Suprapubic skin (tissue), 4 donors: ENCODE results near the gene CCSER1.

Experiments used
- POLR2A ChIP-seq, 2 donors: fragments of 450-650 bp; IDR thresholded peaks; one replicate each; pipeline ENCODE4 v1.6.1; 2017; ENCODE audit warnings: antibody characterized with exemption in 2 of 2, mild to moderate bottlenecking in 2 of 2, moderate library complexity in 2 of 2
- POLR2AphosphoS5 ChIP-seq, 3 donors: sonication (generic); formaldehyde crosslinking; IDR thresholded peaks; one replicate each; pipeline ENCODE4 v1.6.1; 2017; ENCODE audit warnings: antibody characterized with exemption in 3 of 3
- TF ChIP-seq, protein P1 (sequence below), 2 donors: fragments of 200-600 bp in 1 of 2; fragments of 450-650 bp in 1 of 2; sonication (generic) in 1 of 2; IDR thresholded peaks; one replicate each; pipeline ENCODE4 v1.5.1; 2016 to 2019; ENCODE audit warnings: antibody characterized with exemption in 2 of 2, mild to moderate bottlenecking in 1 of 2, moderate library complexity in 1 of 2

DNA sequence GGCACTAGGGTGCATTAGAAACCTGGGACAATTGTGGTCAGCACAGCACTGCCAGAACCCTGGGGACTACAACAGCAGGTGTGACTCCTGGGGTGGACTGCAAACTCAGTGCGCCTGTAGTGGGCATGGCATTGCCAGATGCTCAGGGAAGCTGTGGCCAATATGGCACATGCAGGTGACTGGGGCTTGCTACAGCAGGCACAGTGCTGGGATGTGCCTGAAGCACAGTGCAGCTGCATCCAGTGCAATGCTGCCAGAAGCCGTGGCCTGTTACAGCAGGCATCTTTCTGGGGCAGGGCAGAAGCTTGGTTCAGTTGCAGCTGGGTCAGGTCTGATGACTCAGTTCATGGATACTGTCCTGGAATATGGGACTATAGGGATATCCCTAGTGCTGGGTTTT is 445.8 kb downstream of the CCSER1 start:
- TF ChIP-seq, protein P1, sequence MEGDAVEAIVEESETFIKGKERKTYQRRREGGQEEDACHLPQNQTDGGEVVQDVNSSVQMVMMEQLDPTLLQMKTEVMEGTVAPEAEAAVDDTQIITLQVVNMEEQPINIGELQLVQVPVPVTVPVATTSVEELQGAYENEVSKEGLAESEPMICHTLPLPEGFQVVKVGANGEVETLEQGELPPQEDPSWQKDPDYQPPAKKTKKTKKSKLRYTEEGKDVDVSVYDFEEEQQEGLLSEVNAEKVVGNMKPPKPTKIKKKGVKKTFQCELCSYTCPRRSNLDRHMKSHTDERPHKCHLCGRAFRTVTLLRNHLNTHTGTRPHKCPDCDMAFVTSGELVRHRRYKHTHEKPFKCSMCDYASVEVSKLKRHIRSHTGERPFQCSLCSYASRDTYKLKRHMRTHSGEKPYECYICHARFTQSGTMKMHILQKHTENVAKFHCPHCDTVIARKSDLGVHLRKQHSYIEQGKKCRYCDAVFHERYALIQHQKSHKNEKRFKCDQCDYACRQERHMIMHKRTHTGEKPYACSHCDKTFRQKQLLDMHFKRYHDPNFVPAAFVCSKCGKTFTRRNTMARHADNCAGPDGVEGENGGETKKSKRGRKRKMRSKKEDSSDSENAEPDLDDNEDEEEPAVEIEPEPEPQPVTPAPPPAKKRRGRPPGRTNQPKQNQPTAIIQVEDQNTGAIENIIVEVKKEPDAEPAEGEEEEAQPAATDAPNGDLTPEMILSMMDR (IDR thresholded peaks at IDR 0.05), result no peak
- no peak for TF ChIP-seq POLR2AphosphoS5 (IDR thresholded peaks at IDR 0.05)
- TF ChIP-seq POLR2A (IDR thresholded peaks at IDR 0.05), result no peak
